SIG-M5 treated with dmso at 0.1 percent for 504 hours (cell line): Measurements from ENCODE around the gene SPACA9.

Source experiments
- DNase-seq: peaks from one replicate; lab custom pipeline; 2025; ENCODE audit not compliant: unreplicated experiment; lab: John Stamatoyannopoulos, UW

The SPACA9 gene

DNA sequence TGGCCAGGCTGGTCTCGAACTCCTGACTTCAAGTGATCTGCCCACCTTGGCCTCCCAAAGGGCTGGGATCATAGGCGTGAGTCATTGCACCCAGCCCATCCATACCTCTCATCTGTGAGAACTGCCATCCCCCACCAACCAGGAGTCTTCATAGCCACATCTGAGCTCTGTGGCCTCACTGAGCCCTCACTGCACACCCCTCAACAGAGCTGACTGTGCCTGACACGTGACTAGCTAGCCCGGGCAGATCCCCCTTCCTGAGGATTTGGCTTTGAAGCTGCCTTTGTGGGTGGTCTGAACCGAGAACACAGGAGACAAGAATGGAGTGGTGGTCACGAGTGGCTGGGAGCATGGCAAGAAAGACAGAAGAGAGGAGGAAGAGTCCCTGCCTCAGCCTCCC lies 16.2 kb upstream of the SPACA9 start:
- no peak for DNase-seq

GRCh38 chr9:132863096-132863495 lies 15.6 kb upstream of the SPACA9 start:
- no peak for DNase-seq

DNA sequence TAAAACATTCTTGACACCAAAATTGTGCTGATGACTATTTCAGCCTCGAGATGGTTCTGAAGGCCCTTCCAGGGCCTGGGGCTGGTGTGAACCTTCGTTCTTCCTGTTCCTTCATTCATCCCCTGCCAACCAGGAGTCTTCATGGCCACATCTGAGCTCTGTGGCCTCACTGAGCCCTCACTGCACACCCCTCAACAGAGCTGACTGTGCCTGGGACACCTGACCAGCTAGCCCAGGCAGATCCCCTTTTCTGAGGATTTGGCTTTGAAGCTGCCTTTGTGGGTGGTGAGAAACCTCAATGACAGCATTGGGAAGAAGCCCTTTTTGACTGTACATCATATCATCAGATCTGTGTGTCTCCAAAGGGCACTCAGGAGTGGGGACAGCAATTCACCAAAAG lies 14.4 kb upstream of the SPACA9 start:
- DNase-seq: no peak

- DNase-seq: peak; percentile 1
Measured at GRCh38 chr9:132864691-132865090, 14.0 kb upstream of the SPACA9 start.

- DNase-seq: no peak
Measured at GRCh38 chr9:132866898-132867297, 11.8 kb upstream of the SPACA9 start.

GRCh38 chr9:132869266-132869665 lies 9.4 kb upstream of the SPACA9 start:
- no peak for DNase-seq

DNA sequence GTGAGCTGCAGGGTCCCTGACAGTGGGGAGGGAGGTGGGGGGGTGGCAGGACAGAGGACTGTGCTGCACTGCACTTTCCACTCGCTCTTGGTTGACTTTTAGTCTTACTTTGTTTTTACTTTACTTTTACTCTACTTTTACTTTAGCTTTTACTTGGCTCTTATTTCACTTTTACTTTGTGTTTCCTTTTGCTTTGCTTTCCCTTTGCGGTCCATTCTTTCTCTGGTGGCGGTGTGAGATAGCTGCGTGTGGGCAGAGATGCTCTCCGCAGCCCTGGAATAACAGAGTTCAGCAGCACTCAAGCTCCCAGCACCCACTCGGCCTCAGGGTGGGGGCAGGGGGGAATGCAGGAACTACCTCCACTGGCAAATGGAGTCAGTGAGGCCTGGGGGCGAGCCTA lies 5.3 kb upstream of the SPACA9 start:
- DNase-seq: no peak

DNA sequence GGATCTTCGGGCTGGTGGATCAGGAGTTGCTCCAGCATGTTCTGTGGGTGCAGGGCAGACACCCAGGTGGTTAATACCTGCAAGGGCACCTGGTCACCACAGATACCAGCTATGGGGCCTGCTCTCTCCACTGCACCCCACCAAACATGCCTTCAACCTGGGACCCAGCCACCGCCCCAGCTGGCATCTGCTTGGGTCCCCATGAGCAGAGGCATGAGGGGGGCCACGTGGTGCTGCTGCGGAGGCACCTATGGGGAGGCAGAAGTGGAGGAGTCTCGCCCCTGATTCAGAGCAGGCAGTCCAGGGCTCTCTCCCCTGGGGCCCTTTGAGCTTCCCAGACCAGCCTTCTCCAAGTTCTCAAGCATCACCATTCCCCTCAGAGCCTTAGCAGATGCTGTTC lies 3.5 kb upstream of the SPACA9 start:
- DNase-seq: no peak

DNA sequence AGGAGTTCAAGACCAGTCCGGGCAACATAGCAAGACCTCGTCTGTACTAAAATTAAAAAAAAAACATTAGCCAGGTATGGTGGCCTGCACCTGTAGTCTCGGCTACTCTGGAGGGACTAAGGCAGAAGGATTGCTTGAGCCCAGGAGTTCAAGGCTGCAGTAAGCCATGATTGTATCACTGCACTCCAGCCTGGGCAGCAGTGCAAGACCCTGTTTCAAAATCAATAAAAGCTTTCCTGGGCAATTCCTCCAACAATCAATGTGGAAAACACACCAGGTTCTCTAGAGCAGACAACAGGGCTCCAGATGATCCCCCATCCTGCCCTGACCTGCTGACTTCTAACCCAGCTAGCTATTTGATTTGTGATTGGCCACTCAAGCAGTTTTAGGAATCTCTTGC lies 1.8 kb upstream of the SPACA9 start:
- no peak for DNase-seq

DNA sequence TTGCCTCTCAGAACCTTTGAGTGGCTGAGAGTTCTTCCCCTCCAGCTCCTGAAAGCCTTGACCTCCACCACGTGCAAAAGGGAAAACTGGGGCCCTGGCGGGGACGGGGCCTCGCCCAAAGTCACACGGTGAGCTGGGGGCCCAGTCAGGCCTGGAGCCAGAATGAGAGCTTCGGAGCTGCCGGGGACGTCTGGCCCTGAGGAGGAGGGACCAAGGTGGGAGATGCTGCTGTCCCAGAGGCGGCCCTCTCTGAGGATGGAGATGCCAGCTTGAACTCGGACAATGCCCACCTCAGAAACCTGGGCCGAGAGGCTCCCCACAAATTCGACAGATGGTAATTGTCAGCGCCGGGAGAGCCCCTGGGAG lies 1.3 kb upstream of the SPACA9 start:
- DNase-seq: no peak

GRCh38 chr9:132877824-132878694 lies 639 bp upstream of the SPACA9 start, which contains the start of gene AK8:
TSS of gene AK8 (minus strand) at chr9:132878284. CDS start at chr9:132878255, 29 bp downstream.
- DNase-seq: peak; percentile 50

GRCh38 chr9:132879457-132880323 lies 992 bp downstream of the SPACA9 start:
- DNase-seq: peak; percentile 11

- DNase-seq: no peak
Measured at GRCh38 chr9:132880324-132880661, 1.6 kb downstream of the SPACA9 start.

DNA sequence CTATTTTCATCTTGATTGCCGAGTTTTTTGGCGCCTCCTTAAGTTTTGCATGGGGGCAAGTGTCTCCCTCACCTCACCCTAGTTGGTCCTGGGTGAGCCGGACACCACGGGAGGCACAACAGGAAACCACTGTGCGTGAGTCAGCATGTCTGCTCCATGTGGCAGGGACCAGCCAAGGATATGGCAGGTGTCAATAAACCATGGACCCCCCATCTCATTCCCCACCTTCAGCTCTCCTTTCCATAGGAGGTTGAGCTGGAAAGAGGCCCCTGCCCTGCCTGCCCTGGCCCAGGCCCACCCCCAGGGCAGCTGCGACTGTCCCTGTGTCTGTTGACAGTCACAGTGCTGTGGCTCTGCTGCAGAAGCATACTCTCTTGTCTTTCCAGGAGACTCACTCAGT lies 3.1 kb downstream of the SPACA9 start:
- DNase-seq: no peak

- DNase-seq: no peak
Measured at GRCh38 chr9:132882616-132883015, 3.9 kb downstream of the SPACA9 start.

- DNase-seq: no peak
Measured at GRCh38 chr9:132883349-132884294, 4.9 kb downstream of the SPACA9 start.

- DNase-seq: peak; percentile 17
Measured at GRCh38 chr9:132885720-132886333, 7.1 kb downstream of the SPACA9 start.

GRCh38 chr9:132886334-132886725 lies 7.6 kb downstream of the SPACA9 start:
- DNase-seq: no peak

DNA sequence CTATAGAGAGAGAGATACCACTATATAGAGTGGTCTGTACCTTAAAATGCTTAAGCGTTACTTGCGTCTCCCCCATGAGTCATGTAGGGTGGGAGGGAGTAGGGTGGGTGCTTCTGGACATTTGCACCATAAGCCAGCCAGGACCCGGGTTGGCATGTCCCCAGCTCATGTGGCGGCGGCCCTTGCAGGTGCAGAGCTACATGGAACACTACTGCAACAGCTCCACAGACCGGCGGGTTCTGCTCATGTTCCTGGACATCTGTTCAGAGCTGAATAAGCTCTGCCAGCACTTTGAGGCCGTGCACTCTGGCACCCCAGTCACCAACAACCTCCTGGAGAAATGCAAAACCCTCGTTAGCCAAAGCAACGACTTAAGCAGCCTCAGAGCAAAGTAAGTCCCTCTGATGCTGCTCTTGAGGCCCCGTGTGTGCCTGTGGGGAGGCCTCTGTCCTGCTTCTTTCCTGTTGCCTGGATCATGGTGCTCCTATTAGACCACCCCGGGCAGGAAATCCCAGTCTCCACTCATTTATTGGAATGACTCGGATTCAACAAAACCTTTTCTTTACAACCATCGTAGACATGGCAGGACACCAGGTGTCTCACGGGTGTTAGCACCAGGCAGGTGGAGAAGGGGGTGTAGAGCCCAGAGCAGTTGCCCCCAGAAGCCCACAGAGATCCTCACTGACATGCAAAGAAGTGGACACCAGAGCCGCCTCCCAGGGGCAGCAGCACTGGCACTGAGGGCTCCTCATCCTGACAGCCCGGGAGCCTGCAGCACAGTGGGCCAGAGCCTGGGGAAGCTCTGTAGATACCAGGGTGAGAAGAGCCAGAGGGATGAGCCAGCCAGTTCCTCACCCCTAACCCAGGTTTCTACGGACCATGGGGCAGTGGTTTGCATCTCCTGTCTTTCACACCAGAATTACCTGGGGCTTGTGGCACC lies 8.8 kb downstream of the SPACA9 start:
- no peak for DNase-seq

GRCh38 chr9:132888151-132888550 lies 9.5 kb downstream of the SPACA9 start:
- no peak for DNase-seq
